Mucosa of rectum (tissue), 2 donors: ENCODE data around the gene BCL3.

ENCODE experiments used
- H3K27ac ChIP-seq, 2 donors: one replicate each; pipeline ENCODE4 v1.7.0; 2013; ENCODE audit warnings: inconsistent platforms in 2 of 2, low read depth in 2 of 2, low read length in 2 of 2
- H3K27me3 ChIP-seq, 2 donors: one replicate each; pipeline ENCODE4 v1.7.0; 2013; ENCODE audit warnings: low read length in 2 of 2; ENCODE audit not compliant: control insufficient read depth in 2 of 2, insufficient read depth in 2 of 2
- H3K36me3 ChIP-seq, 2 donors: one replicate each; pipeline ENCODE4 v1.7.0; 2013; ENCODE audit warnings: low read length in 2 of 2; ENCODE audit not compliant: control insufficient read depth in 2 of 2, insufficient read depth in 2 of 2
- H3K4me1 ChIP-seq, 2 donors: one replicate each; pipeline ENCODE4 v1.7.0; 2013; ENCODE audit warnings: low read length in 2 of 2, mild to moderate bottlenecking in 1 of 2; ENCODE audit not compliant: control insufficient read depth in 2 of 2, insufficient read depth in 2 of 2
- H3K4me3 ChIP-seq, 2 donors: one replicate each; pipeline ENCODE4 v1.7.0; 2013; ENCODE audit warnings: low read length in 2 of 2
- H3K9ac ChIP-seq, 2 donors: one replicate each; pipeline ENCODE4 v1.7.0; 2013; ENCODE audit warnings: low read length in 2 of 2, low read depth in 1 of 2, mild to moderate bottlenecking in 1 of 2
- H3K9me3 ChIP-seq, 2 donors: one replicate each; pipeline ENCODE4 v1.7.0; 2013; ENCODE audit warnings: low read length in 2 of 2; ENCODE audit not compliant: control insufficient read depth in 2 of 2
- donor health status: healthy.
- donor health status: Normal muscosa, but diverticular disease.

Gene BCL3, protein sequence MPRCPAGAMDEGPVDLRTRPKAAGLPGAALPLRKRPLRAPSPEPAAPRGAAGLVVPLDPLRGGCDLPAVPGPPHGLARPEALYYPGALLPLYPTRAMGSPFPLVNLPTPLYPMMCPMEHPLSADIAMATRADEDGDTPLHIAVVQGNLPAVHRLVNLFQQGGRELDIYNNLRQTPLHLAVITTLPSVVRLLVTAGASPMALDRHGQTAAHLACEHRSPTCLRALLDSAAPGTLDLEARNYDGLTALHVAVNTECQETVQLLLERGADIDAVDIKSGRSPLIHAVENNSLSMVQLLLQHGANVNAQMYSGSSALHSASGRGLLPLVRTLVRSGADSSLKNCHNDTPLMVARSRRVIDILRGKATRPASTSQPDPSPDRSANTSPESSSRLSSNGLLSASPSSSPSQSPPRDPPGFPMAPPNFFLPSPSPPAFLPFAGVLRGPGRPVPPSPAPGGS

DNA sequence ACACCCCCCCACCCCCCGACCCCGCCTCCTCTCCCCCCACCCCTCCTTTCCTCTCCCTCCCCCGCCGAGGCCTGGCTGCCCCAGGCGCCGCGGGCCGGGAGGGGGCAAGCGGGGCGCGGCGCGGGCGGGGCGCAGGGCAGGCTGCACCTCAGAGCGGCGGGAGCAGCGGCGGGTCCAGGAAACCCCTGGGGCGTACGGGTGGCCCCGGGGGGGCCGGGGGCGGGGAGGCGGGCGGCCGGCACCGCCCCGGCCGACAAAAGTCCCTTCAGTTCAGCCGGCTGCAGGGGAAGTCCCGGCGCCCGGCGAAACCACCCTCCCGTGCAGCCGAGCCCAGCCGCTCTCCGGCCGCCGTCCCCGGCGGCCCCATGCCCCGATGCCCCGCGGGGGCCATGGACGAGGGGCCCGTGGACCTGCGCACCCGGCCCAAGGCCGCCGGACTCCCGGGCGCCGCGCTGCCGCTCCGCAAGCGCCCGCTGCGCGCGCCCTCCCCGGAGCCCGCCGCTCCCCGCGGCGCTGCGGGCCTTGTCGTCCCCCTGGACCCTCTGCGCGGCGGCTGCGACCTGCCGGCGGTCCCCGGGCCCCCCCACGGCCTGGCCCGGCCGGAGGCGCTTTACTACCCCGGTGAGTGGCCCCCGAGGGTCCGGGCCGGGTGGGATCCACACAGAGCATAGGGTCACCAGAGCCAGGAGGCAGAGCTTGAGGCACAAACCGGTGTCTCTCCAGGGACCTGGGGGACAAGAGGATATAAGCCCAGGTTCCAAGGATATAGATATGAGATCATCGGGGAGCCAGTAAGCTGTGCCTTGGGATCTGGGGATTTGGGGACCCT lies at the start of gene BCL3:
Gene BCL3, plus strand, starts transcription at position 283 of the 829 bp plus-strand sequence. Its CDS starts 83 bp downstream, at position 366.
- no peaks in the 10 kb centered on the region for H3K9me3 ChIP-seq
- peak within 1 kb of the TSS; percentile 91 for H3K4me3 ChIP-seq
- peak within 1 kb of the TSS; percentile 93 to 99 for H3K27ac ChIP-seq
- no peaks in the 10 kb centered on the region for H3K27me3 ChIP-seq
- H3K9ac ChIP-seq, result peak within 1 kb of the TSS; percentile 88 to 92
- H3K4me1 ChIP-seq, result peaks cover 65 to 78% of the 10 kb centered on the region in 2 donors
- peaks cover 9 to 18% of the 10 kb centered on the region in 2 donors for H3K36me3 ChIP-seq

DNA sequence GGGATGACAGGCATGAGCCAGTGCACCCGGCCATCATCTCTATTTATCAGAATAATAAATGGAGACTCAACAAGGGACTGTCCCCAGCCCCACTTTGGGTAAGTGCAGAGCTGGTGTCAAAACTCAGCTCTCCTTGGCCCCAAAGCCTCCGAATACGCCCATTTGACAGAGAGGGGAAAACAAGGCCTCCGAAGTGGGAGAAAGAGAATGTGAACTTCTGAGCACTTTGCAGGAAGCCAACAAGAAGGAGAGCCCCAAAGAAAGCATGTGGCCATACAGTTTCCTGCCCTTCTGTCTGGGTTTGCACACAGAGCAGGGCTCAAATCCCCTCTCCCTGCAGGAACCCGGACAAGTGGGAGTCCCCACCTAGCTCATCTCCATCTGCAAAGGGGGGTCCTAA lies 48.0 kb upstream of the BCL3 start:
- H3K36me3 ChIP-seq, result no peaks in the 10 kb centered on the region
- peaks cover 0 to 3% of the 10 kb centered on the region in 2 donors for H3K27me3 ChIP-seq
- peak overlapping the region in 1 of 2 donors; percentile 43 for H3K9ac ChIP-seq
- no peak overlapping the region for H3K4me3 ChIP-seq
- H3K4me1 ChIP-seq, result peaks cover 13 to 40% of the 10 kb centered on the region in 2 donors
- peak overlapping the region in 1 of 2 donors; percentile 37 for H3K27ac ChIP-seq
- no peaks in the 10 kb centered on the region for H3K9me3 ChIP-seq

DNA sequence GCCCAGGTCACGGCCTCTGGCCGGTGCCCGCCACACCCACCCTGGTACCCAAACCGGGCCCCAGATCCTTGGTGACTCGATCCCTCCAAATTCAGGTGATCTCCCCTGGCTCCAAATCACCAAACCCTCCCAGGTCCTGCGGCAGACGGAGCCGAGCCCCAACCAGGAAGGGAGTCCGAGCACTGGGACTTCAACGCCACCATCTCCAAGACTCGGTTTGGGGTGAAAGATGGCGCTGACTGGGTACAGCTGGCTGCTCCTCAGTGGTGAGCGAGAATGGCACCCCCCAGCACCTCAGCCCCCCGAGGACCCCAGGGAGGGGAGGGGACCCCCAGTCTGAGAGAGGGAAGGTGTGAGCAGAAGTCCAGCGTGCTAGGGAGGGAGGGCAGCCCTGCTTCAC lies 47.3 kb upstream of the BCL3 start:
- no peaks in the 10 kb centered on the region for H3K9me3 ChIP-seq
- peaks cover 13 to 34% of the 10 kb centered on the region in 2 donors for H3K4me1 ChIP-seq
- peaks cover 0 to 3% of the 10 kb centered on the region in 2 donors for H3K27me3 ChIP-seq
- H3K27ac ChIP-seq, result peak overlapping the region in 1 of 2 donors; percentile 37
- no peaks in the 10 kb centered on the region for H3K36me3 ChIP-seq
- H3K4me3 ChIP-seq, result no peak overlapping the region
- H3K9ac ChIP-seq, result peak overlapping the region in 1 of 2 donors; percentile 43

DNA sequence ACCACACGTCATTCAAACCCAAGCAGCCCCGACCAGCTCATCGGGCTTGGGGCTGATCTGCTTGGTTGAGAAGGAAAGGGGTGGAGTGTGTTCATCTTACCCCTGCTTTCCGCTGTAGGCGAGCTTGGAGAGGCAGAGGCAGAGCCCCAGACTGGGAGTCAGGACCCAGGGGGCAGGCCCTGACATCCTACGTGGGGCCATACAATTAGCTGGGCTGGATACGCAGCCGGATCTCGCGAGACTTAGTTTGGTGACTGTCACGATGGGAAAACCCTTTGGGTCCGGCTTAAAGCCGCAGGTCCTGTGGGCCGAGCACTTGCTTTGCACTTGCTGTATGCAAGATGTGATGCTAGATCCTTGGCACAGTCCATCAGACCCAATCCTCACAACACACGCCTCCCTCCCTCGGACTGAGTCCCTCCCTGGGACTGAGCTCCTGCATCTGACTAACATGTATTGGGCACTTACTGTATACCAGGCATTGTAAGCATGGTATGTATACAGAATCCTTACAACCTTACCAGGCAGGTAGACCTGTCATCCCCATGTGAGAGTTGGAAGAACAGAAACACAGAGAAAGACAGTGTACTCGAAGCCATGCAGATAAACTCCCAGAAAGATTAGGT lies 45.8 kb upstream of the BCL3 start:
- Histone ChIP-seq H3K27me3 (peaks cover 0 to 3% of the 10 kb centered on the region in 2 donors), H3K9me3 (no peaks in the 10 kb centered on the region), H3K4me1 (peaks cover 11 to 23% of the 10 kb centered on the region in 2 donors), H3K9ac (no peak overlapping the region), H3K36me3 (no peaks in the 10 kb centered on the region), H3K4me3 (no peak overlapping the region), H3K27ac (no peak overlapping the region)

DNA sequence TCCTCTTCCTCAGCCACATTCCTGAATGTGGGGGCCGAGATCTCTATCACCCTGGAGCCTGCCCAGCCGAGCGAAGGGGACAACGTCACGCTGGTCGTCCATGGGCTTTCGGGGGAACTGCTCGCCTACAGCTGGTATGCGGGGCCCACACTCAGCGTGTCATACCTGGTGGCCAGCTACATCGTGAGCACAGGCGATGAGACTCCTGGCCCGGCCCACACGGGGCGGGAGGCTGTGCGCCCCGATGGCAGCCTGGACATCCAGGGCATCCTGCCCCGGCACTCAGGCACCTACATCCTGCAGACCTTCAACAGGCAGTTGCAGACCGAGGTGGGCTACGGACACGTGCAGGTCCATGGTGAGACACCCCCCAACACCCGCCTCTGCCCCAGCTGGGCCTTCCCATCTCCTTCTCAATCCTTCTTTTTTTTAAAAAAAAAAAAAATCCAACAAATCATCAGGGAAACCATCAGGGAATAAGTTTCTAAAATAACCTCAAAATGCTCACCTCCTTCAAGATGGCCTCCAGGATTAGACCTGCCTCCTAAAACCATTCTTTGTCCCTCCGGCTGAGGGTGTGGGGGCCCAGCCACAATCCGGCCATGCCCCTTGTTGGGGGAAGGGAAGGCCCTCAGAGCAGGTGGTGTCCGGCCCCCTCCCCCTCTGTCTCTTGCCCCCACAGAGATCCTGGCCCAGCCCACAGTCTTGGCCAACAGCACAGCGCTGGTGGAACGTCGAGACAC lies 45.0 kb upstream of the BCL3 start:
- Histone ChIP-seq H3K36me3 (no peaks in the 10 kb centered on the region), H3K4me3 (no peak overlapping the region), H3K9ac (no peak overlapping the region), H3K9me3 (no peaks in the 10 kb centered on the region), H3K4me1 (peaks cover 4 to 14% of the 10 kb centered on the region in 2 donors), H3K27me3 (peaks cover 0 to 3% of the 10 kb centered on the region in 2 donors), H3K27ac (no peak overlapping the region)

DNA sequence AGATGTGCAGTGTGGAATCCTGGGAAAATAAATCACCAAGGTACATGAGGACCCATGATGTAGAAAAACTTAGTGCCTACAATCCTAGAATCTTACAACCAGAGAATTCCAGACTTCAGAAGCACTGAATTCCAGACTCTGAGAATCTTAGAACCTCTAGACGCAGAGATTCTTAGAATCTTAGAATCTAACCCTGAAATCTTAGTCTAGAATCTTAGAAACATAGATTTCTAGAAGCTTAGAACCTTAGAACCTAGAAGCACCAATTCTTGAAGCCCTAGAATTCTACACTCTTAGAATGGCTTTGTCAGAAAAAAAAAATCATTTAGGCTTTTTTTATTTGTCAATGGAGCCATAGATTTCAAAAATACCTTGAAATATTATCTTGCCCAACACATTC lies 43.5 kb upstream of the BCL3 start:
- H3K36me3 ChIP-seq, result peaks cover 0 to 2% of the 10 kb centered on the region in 2 donors
- peaks cover 0 to 3% of the 10 kb centered on the region in 2 donors for H3K27me3 ChIP-seq
- H3K4me1 ChIP-seq, result peaks cover 0 to 6% of the 10 kb centered on the region in 2 donors
- H3K4me3 ChIP-seq, result no peak overlapping the region
- no peak overlapping the region for H3K27ac ChIP-seq
- no peaks in the 10 kb centered on the region for H3K9me3 ChIP-seq
- no peak overlapping the region for H3K9ac ChIP-seq

DNA sequence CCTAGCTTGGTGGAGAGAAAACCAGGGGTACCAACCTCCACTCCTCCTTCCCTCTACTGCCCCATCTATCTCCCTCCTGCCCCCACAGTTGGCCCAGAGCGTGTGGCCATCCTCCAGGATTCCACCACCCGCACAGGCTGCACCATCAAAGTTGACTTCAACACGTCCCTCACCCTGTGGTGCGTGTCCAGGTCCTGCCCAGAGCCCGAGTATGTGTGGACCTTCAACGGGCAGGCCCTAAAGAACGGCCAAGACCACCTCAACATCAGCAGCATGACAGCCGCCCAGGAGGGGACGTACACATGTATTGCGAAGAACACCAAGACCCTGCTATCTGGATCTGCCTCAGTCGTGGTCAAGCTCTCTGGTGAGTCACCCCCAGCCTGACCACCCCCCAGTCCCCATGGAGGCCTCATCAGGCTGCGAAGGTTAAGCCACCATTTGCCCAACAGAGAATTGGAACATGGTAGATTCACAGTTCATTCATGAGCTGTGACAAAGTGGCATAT lies 43.0 kb upstream of the BCL3 start:
- no peak overlapping the region for H3K27ac ChIP-seq
- peaks cover 0 to 3% of the 10 kb centered on the region in 2 donors for H3K27me3 ChIP-seq
- H3K4me3 ChIP-seq, result no peak overlapping the region
- H3K36me3 ChIP-seq, result peaks cover 0 to 2% of the 10 kb centered on the region in 2 donors
- no peak overlapping the region for H3K9ac ChIP-seq
- no peaks in the 10 kb centered on the region for H3K9me3 ChIP-seq
- peaks cover 0 to 6% of the 10 kb centered on the region in 2 donors for H3K4me1 ChIP-seq

DNA sequence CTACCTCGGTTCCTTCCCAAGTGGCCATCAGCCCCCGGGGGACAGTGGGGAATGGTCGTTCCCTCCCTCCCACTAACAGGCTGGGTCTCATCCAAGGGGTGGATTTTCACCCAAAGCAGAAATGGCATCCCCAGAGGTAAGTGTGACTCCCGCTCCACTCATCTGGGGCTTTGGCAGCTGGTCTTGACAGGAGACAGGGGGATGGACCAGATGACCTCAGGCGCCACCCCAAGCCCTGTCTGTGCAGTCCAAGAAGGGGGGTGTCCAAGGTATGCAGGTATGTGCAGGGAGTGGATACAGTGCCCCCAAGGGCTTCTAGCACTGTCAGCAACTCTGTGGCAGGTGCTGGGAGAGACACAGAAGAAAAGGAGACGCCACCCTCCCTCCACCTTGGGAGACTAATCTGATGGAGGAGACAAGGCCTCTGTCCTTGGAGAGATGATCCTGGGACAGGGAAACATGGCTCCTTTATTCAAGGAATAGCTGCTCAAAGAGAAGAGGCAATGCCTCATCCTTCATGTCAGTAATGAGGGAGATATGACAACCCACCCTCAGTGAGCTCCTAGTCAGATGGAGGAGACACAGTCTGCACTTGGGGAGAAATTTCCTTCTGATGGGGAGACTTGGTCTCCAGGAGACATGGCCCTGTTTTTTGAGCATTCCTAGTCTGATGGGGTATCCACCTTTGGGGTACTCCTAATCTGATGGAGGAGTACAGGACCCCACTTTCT lies 41.8 kb upstream of the BCL3 start:
- Histone ChIP-seq H3K36me3 (peaks cover 0 to 2% of the 10 kb centered on the region in 2 donors), H3K27me3 (peaks cover 0 to 3% of the 10 kb centered on the region in 2 donors), H3K9ac (no peak overlapping the region), H3K9me3 (no peaks in the 10 kb centered on the region), H3K27ac (no peak overlapping the region), H3K4me1 (no peaks in the 10 kb centered on the region), H3K4me3 (no peak overlapping the region)

DNA sequence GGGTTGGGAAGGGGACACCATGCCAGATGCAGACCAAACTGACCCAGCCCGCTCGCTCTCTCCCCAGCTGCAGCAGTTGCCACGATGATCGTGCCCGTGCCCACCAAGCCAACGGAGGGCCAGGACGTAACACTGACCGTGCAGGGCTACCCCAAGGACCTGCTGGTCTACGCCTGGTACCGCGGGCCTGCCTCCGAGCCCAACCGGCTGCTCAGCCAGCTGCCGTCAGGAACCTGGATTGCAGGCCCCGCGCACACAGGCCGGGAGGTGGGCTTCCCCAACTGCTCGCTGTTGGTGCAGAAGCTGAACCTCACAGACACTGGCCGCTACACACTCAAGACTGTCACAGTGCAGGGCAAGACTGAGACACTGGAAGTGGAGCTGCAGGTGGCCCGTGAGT lies 40.7 kb upstream of the BCL3 start:
- Histone ChIP-seq H3K27ac (no peak overlapping the region), H3K27me3 (peaks cover 0 to under 1% of the 10 kb centered on the region in 2 donors), H3K36me3 (peaks cover 0 to 2% of the 10 kb centered on the region in 2 donors), H3K4me3 (no peak overlapping the region), H3K4me1 (no peaks in the 10 kb centered on the region), H3K9ac (no peak overlapping the region), H3K9me3 (no peaks in the 10 kb centered on the region)
